Measurements from ENCODE around the gene GRM7. TPM values are rescaled to one million over a fixed set of nuclear protein-coding genes. Genes with fewer than 3 reads are reported as not detected.

Gene GRM7
- total RNA-seq, 1 experiment from 2014 or later: not detected

DNA sequence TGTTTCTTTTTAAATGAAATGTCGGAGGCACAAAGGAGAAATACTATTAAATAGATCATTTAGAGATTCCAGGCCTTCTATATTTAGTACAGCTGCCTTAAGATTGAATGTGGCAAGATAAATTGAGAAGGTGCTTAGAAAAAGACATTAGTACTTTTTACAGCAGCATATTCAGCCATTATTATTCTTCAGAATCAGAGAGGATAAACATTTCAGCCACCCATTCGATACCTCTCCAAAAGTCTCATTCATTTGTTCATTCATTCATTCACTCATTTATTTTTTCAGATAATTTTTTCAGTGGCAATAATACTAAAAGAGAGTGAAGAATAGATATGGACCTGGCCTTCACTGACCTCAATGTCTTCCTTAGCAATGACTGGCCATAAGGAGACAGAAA lies 347.0 kb downstream of the GRM7 start:
- BruUV-seq (replicated peaks): no TSS peak
- ChIA-PET CTCF (no interaction called here), POLR2A (ENCODE audit: low non-redundant PET) (no interaction called here)
- intact Hi-C loops (cut with micrococcal nuclease; ENCODE audit: unreplicated experiment): no loop called here
- Histone ChIP-seq H3K27me3 (replicated peaks; ENCODE audit: insufficient read depth, low read depth, low read length, poor library complexity) (no peaks in the 10 kb centered on the region), H3K4me1 (ENCODE audit: insufficient read depth, low read length, poor library complexity, severe bottlenecking) (no peaks in the 10 kb centered on the region), H3K27ac (ENCODE audit: low read depth, low read length, poor library complexity, severe bottlenecking) (no peak overlapping the region), H3K4me3 (ENCODE audit: low read depth, low read length, poor library complexity, severe bottlenecking) (no peak overlapping the region), H3K36me3 (ENCODE audit: insufficient read depth, low read length, poor library complexity, severe bottlenecking) (no peaks in the 10 kb centered on the region), H3K9me3 (ENCODE audit: low read depth, low read length, poor library complexity, severe bottlenecking) (no peaks in the 10 kb centered on the region)
- DNase-seq (ENCODE audit: low spot score): no peak
- no peak for TF ChIP-seq EZH2 (IDR thresholded peaks at IDR 0.05; ENCODE audit: borderline replicate concordance, low read depth, low read length, poor library complexity, severe bottlenecking)
- TF ChIP-seq, protein P1, sequence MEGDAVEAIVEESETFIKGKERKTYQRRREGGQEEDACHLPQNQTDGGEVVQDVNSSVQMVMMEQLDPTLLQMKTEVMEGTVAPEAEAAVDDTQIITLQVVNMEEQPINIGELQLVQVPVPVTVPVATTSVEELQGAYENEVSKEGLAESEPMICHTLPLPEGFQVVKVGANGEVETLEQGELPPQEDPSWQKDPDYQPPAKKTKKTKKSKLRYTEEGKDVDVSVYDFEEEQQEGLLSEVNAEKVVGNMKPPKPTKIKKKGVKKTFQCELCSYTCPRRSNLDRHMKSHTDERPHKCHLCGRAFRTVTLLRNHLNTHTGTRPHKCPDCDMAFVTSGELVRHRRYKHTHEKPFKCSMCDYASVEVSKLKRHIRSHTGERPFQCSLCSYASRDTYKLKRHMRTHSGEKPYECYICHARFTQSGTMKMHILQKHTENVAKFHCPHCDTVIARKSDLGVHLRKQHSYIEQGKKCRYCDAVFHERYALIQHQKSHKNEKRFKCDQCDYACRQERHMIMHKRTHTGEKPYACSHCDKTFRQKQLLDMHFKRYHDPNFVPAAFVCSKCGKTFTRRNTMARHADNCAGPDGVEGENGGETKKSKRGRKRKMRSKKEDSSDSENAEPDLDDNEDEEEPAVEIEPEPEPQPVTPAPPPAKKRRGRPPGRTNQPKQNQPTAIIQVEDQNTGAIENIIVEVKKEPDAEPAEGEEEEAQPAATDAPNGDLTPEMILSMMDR (conservative IDR thresholded peaks at IDR 0.05; ENCODE audit: low read depth, low read length): no peak

DNA sequence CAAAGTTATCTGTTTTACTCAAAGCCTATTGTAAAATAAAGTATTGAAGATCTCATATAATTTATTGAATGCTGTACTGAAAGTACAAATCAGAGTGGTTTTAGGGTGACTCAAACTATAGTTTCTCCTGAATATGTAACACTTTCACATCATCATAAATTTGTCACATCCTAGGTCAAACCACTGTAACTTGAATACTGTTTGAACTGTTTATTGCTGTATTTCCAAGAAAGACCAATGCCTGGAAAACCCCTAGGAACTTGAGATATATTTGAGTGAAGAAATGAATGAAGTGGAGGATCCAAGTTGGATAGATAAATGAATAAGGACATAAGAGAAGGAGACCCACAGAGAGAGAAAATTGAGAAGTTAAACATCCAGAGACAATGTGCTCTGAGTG lies 348.2 kb downstream of the GRM7 start:
- intact Hi-C loops (cut with micrococcal nuclease; ENCODE audit: unreplicated experiment): no loop called here
- H3K27ac ChIP-seq (ENCODE audit: low read depth, low read length, poor library complexity, severe bottlenecking): no peak overlapping the region
- H3K27me3 ChIP-seq (replicated peaks; ENCODE audit: insufficient read depth, low read depth, low read length, poor library complexity): no peaks in the 10 kb centered on the region
- DNase-seq (ENCODE audit: low spot score): no peak
- no peak for TF ChIP-seq EZH2 (IDR thresholded peaks at IDR 0.05; ENCODE audit: borderline replicate concordance, low read depth, low read length, poor library complexity, severe bottlenecking)
- TF ChIP-seq, protein P1 (conservative IDR thresholded peaks at IDR 0.05; ENCODE audit: low read depth, low read length): no peak
- H3K36me3 ChIP-seq (ENCODE audit: insufficient read depth, low read length, poor library complexity, severe bottlenecking): no peaks in the 10 kb centered on the region
- CTCF ChIA-PET: no interaction called here
- POLR2A ChIA-PET (ENCODE audit: low non-redundant PET): no interaction called here
- no peak overlapping the region for H3K4me3 ChIP-seq (ENCODE audit: low read depth, low read length, poor library complexity, severe bottlenecking)
- BruUV-seq (replicated peaks): no TSS peak
- no peaks in the 10 kb centered on the region for H3K9me3 ChIP-seq (ENCODE audit: low read depth, low read length, poor library complexity, severe bottlenecking)
- no peaks in the 10 kb centered on the region for H3K4me1 ChIP-seq (ENCODE audit: insufficient read depth, low read length, poor library complexity, severe bottlenecking)

DNA sequence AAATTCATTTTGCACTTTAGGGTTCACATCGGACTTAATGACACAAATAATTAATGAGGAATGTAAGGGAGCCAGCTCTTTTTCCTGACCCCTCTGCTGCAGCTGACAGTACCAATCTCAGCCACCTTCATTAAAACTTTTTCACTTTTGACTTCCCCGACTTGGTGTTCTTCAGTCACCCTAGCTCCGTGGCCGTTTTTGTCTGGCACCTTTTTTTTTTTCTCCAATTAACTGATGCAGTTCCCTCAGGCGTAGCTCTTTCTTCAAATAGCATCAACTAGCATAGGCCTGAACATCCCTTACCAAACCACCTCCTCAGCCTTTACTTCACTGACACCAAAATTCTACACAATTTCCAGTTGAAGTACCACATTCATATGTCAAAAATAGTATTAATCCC lies 350.8 kb downstream of the GRM7 start:
- TF ChIP-seq EZH2 (IDR thresholded peaks at IDR 0.05; ENCODE audit: borderline replicate concordance, low read depth, low read length, poor library complexity, severe bottlenecking): no peak
- TF ChIP-seq, protein P1 (conservative IDR thresholded peaks at IDR 0.05; ENCODE audit: low read depth, low read length): no peak
- intact Hi-C loops (cut with micrococcal nuclease; ENCODE audit: unreplicated experiment): no loop called here
- Histone ChIP-seq H3K36me3 (ENCODE audit: insufficient read depth, low read length, poor library complexity, severe bottlenecking) (no peaks in the 10 kb centered on the region), H3K9me3 (ENCODE audit: low read depth, low read length, poor library complexity, severe bottlenecking) (no peaks in the 10 kb centered on the region), H3K27ac (ENCODE audit: low read depth, low read length, poor library complexity, severe bottlenecking) (no peak overlapping the region), H3K4me1 (ENCODE audit: insufficient read depth, low read length, poor library complexity, severe bottlenecking) (no peaks in the 10 kb centered on the region), H3K27me3 (replicated peaks; ENCODE audit: insufficient read depth, low read depth, low read length, poor library complexity) (no peaks in the 10 kb centered on the region), H3K4me3 (ENCODE audit: low read depth, low read length, poor library complexity, severe bottlenecking) (no peak overlapping the region)
- ChIA-PET CTCF (no interaction called here), POLR2A (ENCODE audit: low non-redundant PET) (no interaction called here)
- no peak for DNase-seq (ENCODE audit: low spot score)
- no TSS peak for BruUV-seq (replicated peaks)

Data from A673 (cell line).